Stimulated activated CD4-positive, alpha-beta T cell treated with anti-CD3 and anti-CD28 coated beads, Interleukin-15, amount 100 ng/mL, for 48 hours (primary cell): ENCODE data around the gene HMX1.

ENCODE experiments used
- DNase-seq, 2 donors: peaks; one replicate each; pipeline ENCODE4 v3.0.0-alpha.2; 2020; ENCODE audit warnings: low read depth in 2 of 2

Gene HMX1

GRCh38 chr4:8910100-8910821, 38.6 kb upstream of the HMX1 start:
- no peak for DNase-seq

- no peak for DNase-seq
These were observed 37.9 kb upstream of the HMX1 start for GRCh38 chr4:8909548-8909947.

- no peak for DNase-seq
These were observed 36.7 kb upstream of the HMX1 start for GRCh38 chr4:8908206-8908893.

- DNase-seq, result no peak
These were observed 36.1 kb upstream of the HMX1 start for GRCh38 chr4:8907596-8908205.

GRCh38 chr4:8906991-8907595, 35.5 kb upstream of the HMX1 start:
- DNase-seq, result no peak

- no peak for DNase-seq
These were observed 35.0 kb upstream of the HMX1 start for GRCh38 chr4:8906668-8906970.

- no peak for DNase-seq
These were observed 34.4 kb upstream of the HMX1 start for GRCh38 chr4:8905773-8906667.

- no peak for DNase-seq
These were observed 33.7 kb upstream of the HMX1 start for GRCh38 chr4:8905226-8905772.

GRCh38 chr4:8904666-8905065, 33.0 kb upstream of the HMX1 start:
- no peak for DNase-seq

- no peak for DNase-seq
These were observed 32.4 kb upstream of the HMX1 start for GRCh38 chr4:8904041-8904501.

- no peak for DNase-seq
These were observed 29.7 kb upstream of the HMX1 start for GRCh38 chr4:8901335-8901734.

- DNase-seq, result no peak
These were observed 28.9 kb upstream of the HMX1 start for GRCh38 chr4:8900588-8900987.

- DNase-seq, result no peak
These were observed 26.8 kb upstream of the HMX1 start for GRCh38 chr4:8898419-8898818.

GRCh38 chr4:8897251-8898167, 25.9 kb upstream of the HMX1 start:
- no peak for DNase-seq

- DNase-seq, result no peak
These were observed 24.9 kb upstream of the HMX1 start for GRCh38 chr4:8896506-8896905.

- no peak for DNase-seq
These were observed 24.4 kb upstream of the HMX1 start for GRCh38 chr4:8896071-8896470.

- DNase-seq, result no peak
These were observed 23.7 kb upstream of the HMX1 start for GRCh38 chr4:8895295-8895694.

GRCh38 chr4:8894424-8894816, 22.8 kb upstream of the HMX1 start:
- no peak for DNase-seq

- no peak for DNase-seq
These were observed 22.2 kb upstream of the HMX1 start for GRCh38 chr4:8893624-8894423.

GRCh38 chr4:8893227-8893623, 21.6 kb upstream of the HMX1 start:
- no peak for DNase-seq
